Parathyroid adenoma (tissue), 2 donors: ENCODE results near the gene GJB5.

Experiments
- H2AFZ ChIP-seq: fragments of 300-600 bp; sonication (generic); one replicate; pipeline ENCODE4 v1.7.0; 2017; ENCODE audit warnings: antibody characterized with exemption, mild to moderate bottlenecking
- H3K27ac ChIP-seq: fragments of 300-600 bp; sonication (generic); one replicate; pipeline ENCODE4 v1.7.0; 2017
- H3K27me3 ChIP-seq: fragments of 300-600 bp; sonication (generic); one replicate; pipeline ENCODE4 v1.7.0; 2017; ENCODE audit warnings: low read length; ENCODE audit not compliant: control insufficient read depth, insufficient read depth
- H3K36me3 ChIP-seq: fragments of 300-600 bp; sonication (generic); one replicate; pipeline ENCODE4 v1.7.0; 2017; ENCODE audit warnings: low read length; ENCODE audit not compliant: control insufficient read depth, insufficient read depth
- H3K4me1 ChIP-seq: fragments of 300-600 bp; sonication (generic); one replicate; pipeline ENCODE4 v1.7.0; 2017; ENCODE audit warnings: control low read depth
- H3K4me2 ChIP-seq: fragments of 300-600 bp; sonication (generic); one replicate; pipeline ENCODE4 v1.7.0; 2017; ENCODE audit warnings: low read length
- H3K4me3 ChIP-seq: fragments of 300-600 bp; sonication (generic); one replicate; pipeline ENCODE4 v1.7.0; 2017; ENCODE audit warnings: low read depth, low read length
- H3K79me2 ChIP-seq: fragments of 300-600 bp; sonication (generic); one replicate; pipeline ENCODE4 v1.7.0; 2017; ENCODE audit warnings: control low read depth
- H3K9ac ChIP-seq: fragments of 300-600 bp; sonication (generic); one replicate; pipeline ENCODE4 v1.7.0; 2017; ENCODE audit warnings: mild to moderate bottlenecking
- H3K9me3 ChIP-seq: fragments of 300-600 bp; sonication (generic); one replicate; pipeline ENCODE4 v1.7.0; 2017; ENCODE audit warnings: low read length; ENCODE audit not compliant: control insufficient read depth
- CTCF ChIP-seq: fragments of 300-600 bp; sonication (generic); IDR thresholded peaks from one replicate; pipeline ENCODE4 v1.7.0; 2017; ENCODE audit warnings: antibody characterized with exemption, mild to moderate bottlenecking
- donor health status: primary hyperparathyroidism.

Gene GJB5

GRCh38 chr1:34747638-34747941, 7.3 kb upstream of the GJB5 start:
- H3K4me2 ChIP-seq: no peak overlapping the region
- H3K27ac ChIP-seq: no peak overlapping the region
- H3K79me2 ChIP-seq: no peaks in the 10 kb centered on the region
- H3K36me3 ChIP-seq: no peaks in the 10 kb centered on the region
- no peak for TF ChIP-seq CTCF
- H2AFZ ChIP-seq: no peak overlapping the region
- no peaks in the 10 kb centered on the region for H3K27me3 ChIP-seq
- H3K4me3 ChIP-seq: no peak overlapping the region
- no peaks in the 10 kb centered on the region for H3K4me1 ChIP-seq
- H3K9me3 ChIP-seq: no peaks in the 10 kb centered on the region
- no peak overlapping the region for H3K9ac ChIP-seq

- Histone ChIP-seq H3K4me3 (no peak overlapping the region), H3K27ac (no peak overlapping the region), H3K79me2 (no peaks in the 10 kb centered on the region), H3K9ac (no peak overlapping the region), H3K36me3 (no peaks in the 10 kb centered on the region), H3K27me3 (no peaks in the 10 kb centered on the region), H3K4me2 (no peak overlapping the region), H2AFZ (no peak overlapping the region), H3K4me1 (no peaks in the 10 kb centered on the region), H3K9me3 (no peaks in the 10 kb centered on the region)
- no peak for TF ChIP-seq CTCF
Measured at GRCh38 chr1:34749992-34750391, 4.9 kb upstream of the GJB5 start.

- Histone ChIP-seq H3K9me3 (no peaks in the 10 kb centered on the region), H3K27ac (no peak overlapping the region), H3K9ac (no peak overlapping the region), H3K27me3 (no peaks in the 10 kb centered on the region), H3K4me1 (no peaks in the 10 kb centered on the region), H2AFZ (no peak overlapping the region), H3K4me2 (no peak overlapping the region), H3K79me2 (no peaks in the 10 kb centered on the region), H3K36me3 (no peaks in the 10 kb centered on the region), H3K4me3 (no peak overlapping the region)
- no peak for TF ChIP-seq CTCF
Measured at GRCh38 chr1:34750610-34751009, 4.2 kb upstream of the GJB5 start.

- no peak overlapping the region for H2AFZ ChIP-seq
- no peaks in the 10 kb centered on the region for H3K79me2 ChIP-seq
- H3K9me3 ChIP-seq: no peaks in the 10 kb centered on the region
- H3K4me1 ChIP-seq: no peaks in the 10 kb centered on the region
- no peak overlapping the region for H3K4me3 ChIP-seq
- H3K36me3 ChIP-seq: no peaks in the 10 kb centered on the region
- H3K4me2 ChIP-seq: no peak overlapping the region
- H3K27ac ChIP-seq: no peak overlapping the region
- no peak for TF ChIP-seq CTCF
- no peaks in the 10 kb centered on the region for H3K27me3 ChIP-seq
- no peak overlapping the region for H3K9ac ChIP-seq
Measured at GRCh38 chr1:34753163-34753562, 1.7 kb upstream of the GJB5 start.

GRCh38 chr1:34755961-34756360, 1.1 kb downstream of the GJB5 start:
- H3K27ac ChIP-seq: no peak overlapping the region
- H3K4me3 ChIP-seq: no peak overlapping the region
- no peaks in the 10 kb centered on the region for H3K9me3 ChIP-seq
- no peaks in the 10 kb centered on the region for H3K4me1 ChIP-seq
- no peaks in the 10 kb centered on the region for H3K79me2 ChIP-seq
- no peak for TF ChIP-seq CTCF
- no peaks in the 10 kb centered on the region for H3K27me3 ChIP-seq
- H2AFZ ChIP-seq: no peak overlapping the region
- no peaks in the 10 kb centered on the region for H3K36me3 ChIP-seq
- no peak overlapping the region for H3K9ac ChIP-seq
- no peak overlapping the region for H3K4me2 ChIP-seq
